ENCODE results near the gene ADSL.
"Not testable (repeated sequence)": the region's sequence is repeated elsewhere in the genome, so short reads cannot be mapped to it uniquely, and the experiment has no call there.

Gene ADSL

GRCh38 chr22:40376149-40376548, 29.8 kb downstream of the ADSL start:
- DNase-seq, result no peak

- no peak for DNase-seq
Observed at GRCh38 chr22:40377931-40378330, 31.6 kb downstream of the ADSL start.

GRCh38 chr22:40378448-40378847, 32.1 kb downstream of the ADSL start:
- DNase-seq, result not testable (repeated sequence)

- no peak for DNase-seq
Observed at GRCh38 chr22:40381461-40381860, 35.2 kb downstream of the ADSL start.

GRCh38 chr22:40383905-40384304, 37.6 kb downstream of the ADSL start:
- DNase-seq, result no peak

- DNase-seq, result no peak
Observed at GRCh38 chr22:40385036-40385782, 38.9 kb downstream of the ADSL start.

- no peak for DNase-seq
Observed at GRCh38 chr22:40387746-40388145, 41.4 kb downstream of the ADSL start.

- no peak for DNase-seq
Observed at GRCh38 chr22:40388231-40388630, 41.9 kb downstream of the ADSL start.

GRCh38 chr22:40391417-40391816, 45.1 kb downstream of the ADSL start:
- DNase-seq, result no peak

- no peak for DNase-seq
Observed at GRCh38 chr22:40392618-40393017, 46.3 kb downstream of the ADSL start.

- DNase-seq, result no peak
Observed at GRCh38 chr22:40394607-40395006, 48.3 kb downstream of the ADSL start.

GRCh38 chr22:40395607-40396006, 49.3 kb downstream of the ADSL start:
- no peak for DNase-seq

GRCh38 chr22:40396882-40397281, 50.6 kb downstream of the ADSL start:
- no peak for DNase-seq

- DNase-seq, result no peak
Observed at GRCh38 chr22:40397396-40397795, 51.1 kb downstream of the ADSL start.

- no peak for DNase-seq
Observed at GRCh38 chr22:40399621-40400020, 53.3 kb downstream of the ADSL start.

GRCh38 chr22:40400159-40400558, 53.9 kb downstream of the ADSL start:
- peak; percentile 23 for DNase-seq

GRCh38 chr22:40401532-40401931, 55.2 kb downstream of the ADSL start:
- DNase-seq, result peak; percentile 57

GRCh38 chr22:40401981-40402406, 55.7 kb downstream of the ADSL start:
- no peak for DNase-seq

GRCh38 chr22:40403141-40403540, 56.8 kb downstream of the ADSL start:
- no peak for DNase-seq

- no peak for DNase-seq
Observed at GRCh38 chr22:40403651-40404050, 57.4 kb downstream of the ADSL start.

GRCh38 chr22:40404251-40405177, 58.2 kb downstream of the ADSL start:
- no peak for DNase-seq

GRCh38 chr22:40405178-40406062, 59.1 kb downstream of the ADSL start:
- DNase-seq, result no peak
